Glutamatergic neuron (in vitro differentiated cells): ENCODE data around the gene ASAP3. TPM values are rescaled to one million over a fixed set of nuclear protein-coding genes. Genes with fewer than 3 reads are reported as not detected.

Experiments
- DNase-seq: peaks from one replicate; pipeline ENCODE4 v3.0.0; 2022
- H3K27ac Mint-ChIP-seq: one replicate; pipeline ENCODE4 v1.8.0; 2020; ENCODE audit warnings: mild to moderate bottlenecking, mixed read lengths, inconsistent platforms; ENCODE audit not compliant: unreplicated experiment
- H3K27me3 Mint-ChIP-seq: one replicate; pipeline ENCODE4 v1.8.0; 2020; ENCODE audit warnings: mild to moderate bottlenecking, moderate library complexity, mixed read lengths, inconsistent platforms; ENCODE audit not compliant: unreplicated experiment
- H3K36me3 Mint-ChIP-seq: one replicate; pipeline ENCODE4 v1.8.0; 2020; ENCODE audit warnings: mild to moderate bottlenecking, mixed read lengths, inconsistent platforms; ENCODE audit not compliant: unreplicated experiment
- H3K4me1 Mint-ChIP-seq: one replicate; pipeline ENCODE4 v1.8.0; 2020; ENCODE audit warnings: mild to moderate bottlenecking, low read depth, mixed read lengths, inconsistent platforms; ENCODE audit not compliant: unreplicated experiment
- H3K4me3 Mint-ChIP-seq: one replicate; pipeline ENCODE4 v1.8.0; 2020; ENCODE audit warnings: mild to moderate bottlenecking, mixed read lengths, inconsistent platforms; ENCODE audit not compliant: unreplicated experiment
- H3K9me3 Mint-ChIP-seq: one replicate; pipeline ENCODE4 v1.8.0; 2020; ENCODE audit warnings: mild to moderate bottlenecking, moderate library complexity, mixed read lengths, inconsistent platforms; ENCODE audit not compliant: unreplicated experiment
- CTCF ChIP-seq: fragments of 200-600 bp; sonication (generic); IDR thresholded peaks from one replicate; pipeline ENCODE4 v1.5.0; 2021; ENCODE audit not compliant: partially characterized antibody, unreplicated experiment
- total RNA-seq: library from RNA; stranded (reverse); fragmentation: NEBNext Ultra II Directional; extraction: Animal tissue kit (Norgen Biotek cat#: 25700); gene quantifications from one replicate; pipeline ENCODE4 v1.2.1, GENCODE V29; 2021; ENCODE audit not compliant: unreplicated experiment

Gene ASAP3
- total RNA-seq, 1 donor from 2014 or later = 53.5 TPM

DNA sequence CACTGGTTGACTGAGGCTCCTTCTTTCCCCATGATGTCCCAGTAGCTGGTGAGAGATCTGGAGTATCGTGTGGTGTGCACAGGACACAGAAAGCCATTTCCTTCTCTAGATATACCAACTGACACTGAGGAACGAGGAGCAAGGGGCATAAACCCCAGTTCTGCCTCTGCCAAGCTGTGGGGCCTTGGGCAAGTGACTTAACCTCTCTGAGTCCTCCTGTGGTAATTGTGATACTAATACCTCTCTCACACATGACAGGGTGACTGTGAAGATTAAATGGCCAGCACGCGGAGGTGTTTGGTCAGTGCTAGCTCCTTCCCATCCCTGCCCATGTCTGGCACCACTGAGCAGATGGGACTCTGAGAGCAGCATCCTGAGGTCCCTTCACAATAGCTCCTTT, 33.1 kb downstream of the ASAP3 start:
- Mint-ChIP-seq H3K9me3 (no peaks in the 10 kb centered on the region), H3K36me3 (peaks cover 6% of the 10 kb centered on the region), H3K27me3 (peaks cover 3% of the 10 kb centered on the region), H3K4me3 (no peak overlapping the region), H3K27ac (no peak overlapping the region), H3K4me1 (peaks cover 6% of the 10 kb centered on the region)
- TF ChIP-seq CTCF = no peak
- no peak for DNase-seq

GRCh38 chr1:23449958-23450357, 34.0 kb downstream of the ASAP3 start:
- no peak for TF ChIP-seq CTCF
- H3K4me1 Mint-ChIP-seq = peaks cover 6% of the 10 kb centered on the region
- no peak overlapping the region for H3K27ac Mint-ChIP-seq
- peaks cover under 1% of the 10 kb centered on the region for H3K36me3 Mint-ChIP-seq
- DNase-seq = no peak
- H3K4me3 Mint-ChIP-seq = no peak overlapping the region
- H3K9me3 Mint-ChIP-seq = no peaks in the 10 kb centered on the region
- H3K27me3 Mint-ChIP-seq = peaks cover 6% of the 10 kb centered on the region

GRCh38 chr1:23449306-23449705, 34.7 kb downstream of the ASAP3 start:
- no peak for DNase-seq
- Mint-ChIP-seq H3K4me3 (no peak overlapping the region), H3K27ac (no peak overlapping the region), H3K4me1 (peaks cover 6% of the 10 kb centered on the region), H3K27me3 (peaks cover 6% of the 10 kb centered on the region), H3K36me3 (no peaks in the 10 kb centered on the region), H3K9me3 (no peaks in the 10 kb centered on the region)
- no peak for TF ChIP-seq CTCF

- Mint-ChIP-seq H3K27ac (no peak overlapping the region), H3K9me3 (no peaks in the 10 kb centered on the region), H3K4me1 (peaks cover 6% of the 10 kb centered on the region), H3K27me3 (peaks cover 6% of the 10 kb centered on the region), H3K4me3 (no peak overlapping the region), H3K36me3 (no peaks in the 10 kb centered on the region)
- no peak for DNase-seq
- TF ChIP-seq CTCF = no peak
Observed at GRCh38 chr1:23448846-23449245, 35.1 kb downstream of the ASAP3 start.

- no peak for DNase-seq
- H3K4me3 Mint-ChIP-seq = no peak overlapping the region
Observed at GRCh38 chr1:23446661-23447310, 37.2 kb downstream of the ASAP3 start.

More at GRCh38 chr1:23446661-23447310, 37.2 kb downstream of the ASAP3 start:
- H3K27me3 Mint-ChIP-seq = peaks cover 3% of the 10 kb centered on the region
- H3K27ac Mint-ChIP-seq = no peak overlapping the region
- peaks cover 6% of the 10 kb centered on the region for H3K4me1 Mint-ChIP-seq
- TF ChIP-seq CTCF = no peak
- no peaks in the 10 kb centered on the region for H3K36me3 Mint-ChIP-seq
- H3K9me3 Mint-ChIP-seq = no peaks in the 10 kb centered on the region
